GM20000 (cell line): ENCODE measurements around the gene COX19.

Source experiments
- DNase-seq: peaks from one replicate; pipeline ENCODE4 v3.0.0; 2012; ENCODE audit warnings: low spot score
- CTCF ChIP-seq: IDR thresholded peaks from 2 replicates; pipeline ENCODE4 v1.5.1; 2012; ENCODE audit warnings: mild to moderate bottlenecking, control low read depth; ENCODE audit errors: extremely low read depth, missing control alignments

COX19 gene

GRCh38 chr7:918441-919113, 56.8 kb downstream of the COX19 start:
- DNase-seq: no peak
- no peak for TF ChIP-seq CTCF

- DNase-seq: no peak
- TF ChIP-seq CTCF: no peak
Measured at GRCh38 chr7:918118-918425, 57.3 kb downstream of the COX19 start.

GRCh38 chr7:917255-918117, 57.9 kb downstream of the COX19 start:
- TF ChIP-seq CTCF: no peak
- DNase-seq: no peak

- TF ChIP-seq CTCF: no peak
- DNase-seq: no peak
Measured at GRCh38 chr7:916291-916941, 58.9 kb downstream of the COX19 start.
